Mucosa of rectum (tissue), 2 donors: ENCODE data around the gene MAPKAP1.
A peak's percentile ranks its signal among the peaks of the same experiment; 100 is the strongest.

Experiments used
- H3K27ac ChIP-seq, 2 donors: one replicate each; pipeline ENCODE4 v1.7.0; 2013; ENCODE audit warnings: inconsistent platforms in 2 of 2, low read depth in 2 of 2, low read length in 2 of 2
- H3K27me3 ChIP-seq, 2 donors: one replicate each; pipeline ENCODE4 v1.7.0; 2013; ENCODE audit warnings: low read length in 2 of 2; ENCODE audit not compliant: control insufficient read depth in 2 of 2, insufficient read depth in 2 of 2
- H3K36me3 ChIP-seq, 2 donors: one replicate each; pipeline ENCODE4 v1.7.0; 2013; ENCODE audit warnings: low read length in 2 of 2; ENCODE audit not compliant: control insufficient read depth in 2 of 2, insufficient read depth in 2 of 2
- H3K4me1 ChIP-seq, 2 donors: one replicate each; pipeline ENCODE4 v1.7.0; 2013; ENCODE audit warnings: low read length in 2 of 2, mild to moderate bottlenecking in 1 of 2; ENCODE audit not compliant: control insufficient read depth in 2 of 2, insufficient read depth in 2 of 2
- H3K4me3 ChIP-seq, 2 donors: one replicate each; pipeline ENCODE4 v1.7.0; 2013; ENCODE audit warnings: low read length in 2 of 2
- H3K9ac ChIP-seq, 2 donors: one replicate each; pipeline ENCODE4 v1.7.0; 2013; ENCODE audit warnings: low read length in 2 of 2, low read depth in 1 of 2, mild to moderate bottlenecking in 1 of 2
- H3K9me3 ChIP-seq, 2 donors: one replicate each; pipeline ENCODE4 v1.7.0; 2013; ENCODE audit warnings: low read length in 2 of 2; ENCODE audit not compliant: control insufficient read depth in 2 of 2
- donor health status: healthy.
- donor health status: Normal muscosa, but diverticular disease.

The MAPKAP1 gene

GRCh38 chr9:125649315-125649714, 57.7 kb downstream of the MAPKAP1 start:
- H3K9ac ChIP-seq: no peak overlapping the region
- H3K27ac ChIP-seq: no peak overlapping the region
- H3K27me3 ChIP-seq: no peaks in the 10 kb centered on the region
- no peak overlapping the region for H3K4me3 ChIP-seq
- no peaks in the 10 kb centered on the region for H3K9me3 ChIP-seq
- peaks cover 4 to 8% of the 10 kb centered on the region in 2 donors for H3K4me1 ChIP-seq
- H3K36me3 ChIP-seq: peaks cover 0 to 3% of the 10 kb centered on the region in 2 donors

- H3K9ac ChIP-seq: no peak overlapping the region
- H3K36me3 ChIP-seq: peaks cover 0 to 3% of the 10 kb centered on the region in 2 donors
- no peaks in the 10 kb centered on the region for H3K27me3 ChIP-seq
- H3K4me1 ChIP-seq: peaks cover 4 to 8% of the 10 kb centered on the region in 2 donors
- H3K4me3 ChIP-seq: no peak overlapping the region
- H3K9me3 ChIP-seq: no peaks in the 10 kb centered on the region
- H3K27ac ChIP-seq: no peak overlapping the region
Observed at GRCh38 chr9:125648294-125648693, 58.7 kb downstream of the MAPKAP1 start.

GRCh38 chr9:125646621-125647100, 60.3 kb downstream of the MAPKAP1 start:
- peaks cover 4 to 8% of the 10 kb centered on the region in 2 donors for H3K4me1 ChIP-seq

GRCh38 chr9:125646217-125646616, 60.8 kb downstream of the MAPKAP1 start:
- Histone ChIP-seq H3K27ac (peak overlapping the region in 1 of 2 donors; percentile 28), H3K4me3 (peak overlapping the region in 1 of 2 donors; percentile 51), H3K27me3 (no peaks in the 10 kb centered on the region), H3K4me1 (peaks cover 4 to 8% of the 10 kb centered on the region in 2 donors), H3K9me3 (no peaks in the 10 kb centered on the region), H3K9ac (no peak overlapping the region), H3K36me3 (no peaks in the 10 kb centered on the region)

More at GRCh38 chr9:125646621-125647100, 60.3 kb downstream of the MAPKAP1 start:
- Histone ChIP-seq H3K27me3 (no peaks in the 10 kb centered on the region), H3K27ac (peak overlapping the region in 1 of 2 donors; percentile 28), H3K36me3 (no peaks in the 10 kb centered on the region), H3K9ac (no peak overlapping the region), H3K4me3 (peak overlapping the region in 1 of 2 donors; percentile 51), H3K9me3 (no peaks in the 10 kb centered on the region)

GRCh38 chr9:125644819-125645507, 62.0 kb downstream of the MAPKAP1 start:
- Histone ChIP-seq H3K27me3 (no peaks in the 10 kb centered on the region), H3K4me3 (no peak overlapping the region), H3K4me1 (peaks cover 4 to 7% of the 10 kb centered on the region in 2 donors), H3K9me3 (no peaks in the 10 kb centered on the region), H3K9ac (no peak overlapping the region), H3K36me3 (no peaks in the 10 kb centered on the region), H3K27ac (no peak overlapping the region)

GRCh38 chr9:125642311-125642710, 64.7 kb downstream of the MAPKAP1 start:
- Histone ChIP-seq H3K27ac (no peak overlapping the region), H3K9ac (no peak overlapping the region), H3K4me3 (no peak overlapping the region), H3K36me3 (no peaks in the 10 kb centered on the region), H3K4me1 (peaks cover 4 to 5% of the 10 kb centered on the region in 2 donors), H3K27me3 (no peaks in the 10 kb centered on the region), H3K9me3 (no peaks in the 10 kb centered on the region)

- no peak overlapping the region for H3K4me3 ChIP-seq
Observed at GRCh38 chr9:125639057-125639456, 68.0 kb downstream of the MAPKAP1 start.

GRCh38 chr9:125638239-125639045, 68.6 kb downstream of the MAPKAP1 start:
- Histone ChIP-seq H3K9me3 (no peaks in the 10 kb centered on the region), H3K27ac (no peak overlapping the region), H3K4me1 (peaks cover 4 to 8% of the 10 kb centered on the region in 2 donors), H3K4me3 (no peak overlapping the region), H3K9ac (no peak overlapping the region), H3K27me3 (no peaks in the 10 kb centered on the region), H3K36me3 (no peaks in the 10 kb centered on the region)

More at GRCh38 chr9:125639057-125639456, 68.0 kb downstream of the MAPKAP1 start:
- Histone ChIP-seq H3K27ac (no peak overlapping the region), H3K9ac (no peak overlapping the region), H3K9me3 (no peaks in the 10 kb centered on the region), H3K4me1 (peaks cover under 1 to 7% of the 10 kb centered on the region in 2 donors), H3K27me3 (no peaks in the 10 kb centered on the region), H3K36me3 (no peaks in the 10 kb centered on the region)

- H3K36me3 ChIP-seq: no peaks in the 10 kb centered on the region
- no peak overlapping the region for H3K4me3 ChIP-seq
- H3K4me1 ChIP-seq: peaks cover 16 to 19% of the 10 kb centered on the region in 2 donors
- H3K27me3 ChIP-seq: no peaks in the 10 kb centered on the region
- H3K27ac ChIP-seq: no peak overlapping the region
- H3K9ac ChIP-seq: no peak overlapping the region
- H3K9me3 ChIP-seq: no peaks in the 10 kb centered on the region
Observed at GRCh38 chr9:125637241-125637640, 69.8 kb downstream of the MAPKAP1 start.

- Histone ChIP-seq H3K9ac (no peak overlapping the region), H3K36me3 (no peaks in the 10 kb centered on the region), H3K27me3 (no peaks in the 10 kb centered on the region), H3K9me3 (no peaks in the 10 kb centered on the region), H3K4me1 (peaks cover 19 to 20% of the 10 kb centered on the region in 2 donors), H3K4me3 (no peak overlapping the region), H3K27ac (no peak overlapping the region)
Observed at GRCh38 chr9:125635888-125636287, 71.1 kb downstream of the MAPKAP1 start.
